Body of pancreas (tissue), 4 donors: Measurements from ENCODE around the gene SCRN2. TPM values are rescaled to one million over a fixed set of nuclear protein-coding genes. Genes with fewer than 3 reads are reported as not detected.
A peak's percentile ranks its signal among the peaks of the same experiment; 100 is the strongest.

Experiments
- ATAC-seq: fragments of 150-250 bp; one replicate; pipeline ENCODE4 v1.9.1; 2016
- DNase-seq, 4 donors: peaks; one replicate each; pipeline ENCODE4 v3.0.0-alpha.2; 2019
- H3K27ac ChIP-seq, 4 donors: fragments of 200-600 bp; sonication (generic); 1 replicate in 3 of 4; 2 replicates in 1 of 4; pipeline versions ENCODE4 v1.5.1 to v1.6.1; 2016 to 2019; ENCODE audit warnings: mild to moderate bottlenecking in 1 of 4, mixed read lengths in 1 of 4, moderate library complexity in 1 of 4
- H3K27me3 ChIP-seq, 2 donors: fragments of 200-600 bp; sonication (generic); one replicate each; pipeline ENCODE4 v1.6.0; 2016; ENCODE audit warnings: mild to moderate bottlenecking in 1 of 2
- H3K36me3 ChIP-seq, 2 donors: fragments of 200-600 bp; sonication (generic); replicated peaks in 1 of 2; 2 replicates each; pipeline ENCODE4 v1.5.1; 2016; ENCODE audit warnings: low read depth in 2 of 2; ENCODE audit not compliant: insufficient read depth in 1 of 2
- H3K4me1 ChIP-seq: fragments of 200-600 bp; sonication (generic); one replicate; pipeline ENCODE4 v1.6.0; 2016
- H3K4me3 ChIP-seq, 2 donors: fragments of 200-600 bp; sonication (generic); 1 replicate in 1 of 2; 2 replicates in 1 of 2; pipeline ENCODE4 v1.5.1; 2016 to 2019
- H3K9me3 ChIP-seq, 3 donors: fragments of 200-600 bp; sonication (generic); 1 replicate in 2 of 3; 2 replicates in 1 of 3; pipeline ENCODE4 v1.5.1; 2016
- POLR2A ChIP-seq, 3 donors: fragments of 450-650 bp; IDR thresholded peaks; one replicate each; pipeline ENCODE4 v1.6.1; 2016; ENCODE audit warnings: antibody characterized with exemption in 3 of 3, mild to moderate bottlenecking in 2 of 3
- WGBS, 2 donors: methylation state at CpG; one replicate each; pipeline ENCODE4 v1.1.5; 2017; 5-methylcytosine and 5-hydroxymethylcytosine counted together
- intact Hi-C: fragments of 100-400 bp; cut with DNase I; formaldehyde crosslinking; loops from one replicate; pipeline ENCODE4 v1.15.1; 2023
- total RNA-seq, 2 donors: library from RNA; depleted of rRNA; stranded (reverse); fragments of >200 nt; gene quantifications; one replicate each; pipeline ENCODE4 v1.1.0, GENCODE V29; 2016
- TF ChIP-seq, protein P1 (sequence below), 7 experiments: fragments of 450-650 bp in 4 of 7; fragments of 200-600 bp in 3 of 7; sonication (generic) in 3 of 7; IDR thresholded peaks; one replicate each; pipeline ENCODE4 v1.5.1; 2016 to 2019; ENCODE audit warnings: antibody characterized with exemption in 7 of 7

The SCRN2 gene
- total RNA-seq, 2 donors from 2014 or later, result 37.2 to 45.7 TPM

DNA sequence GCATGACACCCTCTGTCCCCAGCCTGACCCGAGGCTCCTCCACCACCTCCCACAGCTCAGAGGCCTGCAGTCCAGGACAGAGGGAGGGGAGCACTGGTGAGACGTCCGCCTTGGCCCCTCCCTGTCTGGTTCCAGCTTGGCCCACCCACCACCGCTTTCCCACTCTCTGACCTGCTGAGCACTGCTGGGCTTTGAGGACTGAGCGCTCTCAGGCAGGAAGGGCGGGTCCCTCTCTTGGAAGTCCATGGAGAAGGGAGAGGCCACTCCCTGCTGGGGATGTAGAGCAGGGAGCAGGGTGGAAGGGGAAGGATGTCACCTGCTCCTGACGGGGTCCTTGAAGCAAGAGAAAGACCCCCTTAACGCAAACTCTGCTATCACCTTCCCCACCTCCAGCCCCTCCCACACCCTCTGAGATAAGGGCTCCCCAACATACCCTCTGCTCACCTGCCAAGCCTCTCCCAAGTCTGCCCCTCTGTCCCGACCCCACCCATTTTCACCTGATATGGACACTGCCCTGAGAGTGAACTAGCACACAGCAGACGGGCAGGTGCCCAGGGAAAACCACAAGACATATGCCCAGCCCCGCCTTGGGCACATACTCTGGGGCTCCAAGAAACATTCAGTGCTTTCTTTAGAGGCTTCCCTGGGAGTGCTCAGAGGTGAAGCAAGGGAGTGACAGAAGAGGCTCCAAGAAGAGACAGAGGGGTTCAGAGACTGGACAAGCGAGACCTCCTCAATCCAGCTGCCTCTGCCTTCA, 20.9 kb downstream of the SCRN2 start:
- Histone ChIP-seq H3K4me1 (peaks cover 22% of the 10 kb centered on the region), H3K36me3 (peaks cover 10 to 28% of the 10 kb centered on the region in 2 donors), H3K27me3 (no peaks in the 10 kb centered on the region), H3K9me3 (no peaks in the 10 kb centered on the region), H3K4me3 (no peak overlapping the region), H3K27ac (peak overlapping the region in 1 of 4 donors; percentile 77)
- 57% methylated on average over 11 of the region's 12 CpGs for WGBS, 2 donors
- intact Hi-C loops, result no loop called here
- TF ChIP-seq, protein P1, sequence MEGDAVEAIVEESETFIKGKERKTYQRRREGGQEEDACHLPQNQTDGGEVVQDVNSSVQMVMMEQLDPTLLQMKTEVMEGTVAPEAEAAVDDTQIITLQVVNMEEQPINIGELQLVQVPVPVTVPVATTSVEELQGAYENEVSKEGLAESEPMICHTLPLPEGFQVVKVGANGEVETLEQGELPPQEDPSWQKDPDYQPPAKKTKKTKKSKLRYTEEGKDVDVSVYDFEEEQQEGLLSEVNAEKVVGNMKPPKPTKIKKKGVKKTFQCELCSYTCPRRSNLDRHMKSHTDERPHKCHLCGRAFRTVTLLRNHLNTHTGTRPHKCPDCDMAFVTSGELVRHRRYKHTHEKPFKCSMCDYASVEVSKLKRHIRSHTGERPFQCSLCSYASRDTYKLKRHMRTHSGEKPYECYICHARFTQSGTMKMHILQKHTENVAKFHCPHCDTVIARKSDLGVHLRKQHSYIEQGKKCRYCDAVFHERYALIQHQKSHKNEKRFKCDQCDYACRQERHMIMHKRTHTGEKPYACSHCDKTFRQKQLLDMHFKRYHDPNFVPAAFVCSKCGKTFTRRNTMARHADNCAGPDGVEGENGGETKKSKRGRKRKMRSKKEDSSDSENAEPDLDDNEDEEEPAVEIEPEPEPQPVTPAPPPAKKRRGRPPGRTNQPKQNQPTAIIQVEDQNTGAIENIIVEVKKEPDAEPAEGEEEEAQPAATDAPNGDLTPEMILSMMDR (IDR thresholded peaks at IDR 0.05), result no peak
- no peak for TF ChIP-seq POLR2A (IDR thresholded peaks at IDR 0.05)
- no peak for DNase-seq
- no peak for ATAC-seq

DNA sequence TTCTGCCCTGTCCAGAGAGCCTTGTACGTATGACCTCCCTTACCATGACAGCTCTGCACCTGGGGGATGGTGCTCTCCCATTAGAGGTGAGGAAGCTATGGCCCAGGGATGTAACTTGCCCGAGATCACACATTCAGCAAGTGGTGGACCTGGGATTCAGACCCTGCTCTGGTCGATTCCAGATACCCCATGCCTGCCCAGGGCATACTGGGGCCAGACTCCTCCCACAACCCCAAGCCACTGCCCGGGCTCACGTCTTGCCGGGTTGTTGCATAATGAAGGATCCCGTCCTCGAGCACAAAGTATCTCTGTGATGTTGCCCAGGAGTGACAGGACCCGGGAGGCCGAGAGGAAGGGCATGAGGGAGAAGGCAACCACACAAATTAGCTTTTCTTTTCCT, 21.6 kb downstream of the SCRN2 start:
- Histone ChIP-seq H3K27ac (no peak overlapping the region), H3K36me3 (peaks cover 10 to 31% of the 10 kb centered on the region in 2 donors), H3K9me3 (no peaks in the 10 kb centered on the region), H3K4me3 (no peak overlapping the region), H3K27me3 (no peaks in the 10 kb centered on the region), H3K4me1 (peaks cover 22% of the 10 kb centered on the region)
- ATAC-seq (no peak), DNase-seq (no peak)
- intact Hi-C loops, result no loop called here
- WGBS, 2 donors, result 77 to 82% methylated on average over 7 to 10 of the region's 10 CpGs
- TF ChIP-seq, protein P1 (IDR thresholded peaks at IDR 0.05), result no peak
- no peak for TF ChIP-seq POLR2A (IDR thresholded peaks at IDR 0.05)

DNA sequence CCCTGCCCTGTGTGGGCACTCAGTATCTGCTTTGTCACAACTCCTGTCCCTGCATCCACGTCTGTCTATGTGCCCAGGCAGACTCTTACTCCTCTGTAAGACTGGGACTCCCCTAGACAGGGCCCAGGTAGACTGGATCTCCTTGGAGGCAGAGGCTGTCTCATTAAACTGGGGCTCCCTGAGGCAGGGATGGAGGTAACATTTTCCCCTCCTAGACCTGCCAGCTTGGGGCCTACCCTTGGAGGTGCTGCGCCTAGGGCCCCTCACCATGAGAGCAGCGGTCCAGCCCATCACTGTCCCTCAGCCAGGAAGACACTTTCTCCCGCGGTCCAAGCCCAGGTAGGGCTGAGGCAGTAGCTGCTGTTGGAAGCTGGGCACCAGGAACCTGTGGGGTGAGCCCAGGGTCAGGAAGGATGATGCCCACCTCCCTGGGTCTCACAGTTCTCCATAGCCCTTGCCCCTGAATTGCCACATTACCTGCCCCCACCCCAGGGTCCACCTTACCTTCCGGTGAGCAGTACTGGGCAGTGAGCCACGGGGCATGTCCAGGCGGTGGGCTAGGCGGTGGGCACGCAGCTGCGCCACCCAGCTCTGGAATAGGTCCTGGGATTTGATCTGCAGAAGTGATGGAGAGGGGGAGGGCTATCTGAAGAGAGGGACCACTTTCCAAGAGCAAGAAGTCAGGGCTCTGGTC, 22.9 kb downstream of the SCRN2 start:
- H3K9me3 ChIP-seq, result no peaks in the 10 kb centered on the region
- peaks cover 25% of the 10 kb centered on the region for H3K4me1 ChIP-seq
- peaks cover 10 to 29% of the 10 kb centered on the region in 2 donors for H3K36me3 ChIP-seq
- no peak for DNase-seq
- WGBS, 2 donors, result 86 to 92% methylated on average over 9 to 11 of the region's 11 CpGs
- ATAC-seq, result no peak
- H3K4me3 ChIP-seq, result no peak overlapping the region
- no peak overlapping the region for H3K27ac ChIP-seq
- intact Hi-C loops, result no loop called here
- TF ChIP-seq, protein P1 (IDR thresholded peaks at IDR 0.05), result no peak
- no peak for TF ChIP-seq POLR2A (IDR thresholded peaks at IDR 0.05)
- no peaks in the 10 kb centered on the region for H3K27me3 ChIP-seq

DNA sequence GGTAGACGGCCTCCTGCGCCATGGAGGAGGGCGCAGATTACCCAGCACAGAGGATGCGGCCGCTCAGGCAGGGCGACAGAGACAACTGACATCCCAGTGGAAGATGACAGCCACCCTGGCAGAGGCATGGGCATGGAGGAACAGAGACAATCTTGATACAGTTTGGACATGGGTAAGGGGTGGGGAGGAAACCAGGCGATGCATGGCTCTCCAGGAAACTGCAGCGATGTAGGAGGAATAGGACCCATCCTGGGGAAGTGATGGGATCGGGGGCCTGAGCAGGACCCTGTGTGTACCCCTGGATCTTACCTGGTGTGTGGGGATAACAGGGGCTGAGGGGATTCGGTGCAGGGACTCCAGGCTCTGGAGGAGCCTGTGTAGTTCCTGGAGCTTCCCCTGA, 24.1 kb downstream of the SCRN2 start:
- WGBS, 2 donors, result 95 to 98% methylated on average over 10 of the region's 10 CpGs
- Histone ChIP-seq H3K9me3 (no peaks in the 10 kb centered on the region), H3K36me3 (peaks cover 10 to 29% of the 10 kb centered on the region in 2 donors), H3K27me3 (no peaks in the 10 kb centered on the region), H3K4me3 (no peak overlapping the region), H3K27ac (no peak overlapping the region), H3K4me1 (peaks cover 31% of the 10 kb centered on the region)
- no peak for DNase-seq
- no peak for ATAC-seq
- TF ChIP-seq, protein P1 (IDR thresholded peaks at IDR 0.05), result no peak
- TF ChIP-seq POLR2A (IDR thresholded peaks at IDR 0.05), result no peak
- intact Hi-C loops, result no loop called here
